ENCODE results near the gene PPY. TPM values are rescaled to one million over a fixed set of nuclear protein-coding genes. Genes with fewer than 3 reads are reported as not detected.
A peak's percentile ranks its signal among the peaks of the same experiment; 100 is the strongest.
"Not testable (repeated sequence)": the region's sequence is repeated elsewhere in the genome, so short reads cannot be mapped to it uniquely, and the experiment has no call there.

Gene PPY
- total RNA-seq, 1 donor from 2014 or later, result not detected

GRCh38 chr17:43931062-43931571 lies 11.2 kb downstream of the PPY start:
- no peak for DNase-seq

- DNase-seq, result no peak
Observed at GRCh38 chr17:43928609-43929008, 13.7 kb downstream of the PPY start.

DNA sequence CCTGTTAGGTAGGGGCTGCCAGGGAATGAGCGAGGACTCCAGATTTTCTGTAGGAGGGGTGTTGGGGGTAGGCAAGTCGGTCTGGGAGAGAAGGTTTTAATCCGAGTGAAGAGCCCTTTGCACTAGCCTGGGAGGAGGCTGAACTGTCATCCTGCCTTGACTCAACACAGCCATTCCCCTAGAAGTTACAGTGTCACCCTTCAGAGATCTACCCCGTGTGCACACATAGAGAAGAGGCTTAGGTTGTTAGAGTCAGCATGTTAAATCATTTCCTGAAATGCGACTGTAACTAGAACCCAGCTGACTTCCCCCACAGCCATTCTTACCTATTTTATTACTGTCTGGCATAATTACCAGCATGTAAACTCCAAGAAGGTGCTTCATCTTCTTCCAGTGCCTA lies 14.3 kb downstream of the PPY start:
- not testable (repeated sequence) for DNase-seq

DNA sequence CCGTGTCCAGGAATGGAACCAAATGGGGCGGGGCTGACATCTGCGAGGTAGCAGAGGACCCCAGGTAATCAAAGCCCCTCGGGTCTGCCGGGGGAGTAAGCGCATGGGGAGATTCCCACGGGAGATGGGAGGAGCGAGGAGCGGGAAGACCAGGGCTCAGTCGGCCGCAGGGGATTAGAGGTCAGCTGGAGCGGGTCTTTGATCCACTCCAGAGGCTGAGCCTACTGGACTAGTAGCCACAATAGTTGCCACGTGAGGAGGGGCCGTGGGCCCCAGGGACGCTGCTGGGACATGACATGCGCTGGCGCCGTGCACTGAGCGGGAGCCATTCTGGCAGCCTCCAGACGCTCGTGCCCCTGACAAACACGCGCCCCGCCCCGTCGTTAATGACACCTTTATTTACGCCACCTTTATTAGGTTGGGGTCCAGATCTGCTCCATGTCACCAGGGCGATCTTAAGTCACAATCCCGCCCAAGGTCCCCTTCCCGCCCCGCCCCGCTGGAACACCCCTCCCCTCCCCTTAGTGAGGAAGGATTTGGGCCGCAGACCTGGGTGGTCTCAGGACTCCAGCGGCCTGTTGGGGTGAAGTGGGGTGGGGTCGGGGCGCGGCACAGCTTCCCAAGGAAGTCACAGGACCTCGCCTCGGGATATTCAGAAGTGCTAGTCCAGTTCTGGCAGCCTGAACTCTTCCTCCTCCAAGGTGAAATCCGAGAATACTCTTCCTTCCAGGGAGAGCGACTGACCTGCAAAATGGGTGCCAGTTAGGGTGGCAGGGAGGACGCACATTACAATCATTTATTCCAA lies 15.0 kb downstream of the PPY start:
- DNase-seq, result no peak

DNA sequence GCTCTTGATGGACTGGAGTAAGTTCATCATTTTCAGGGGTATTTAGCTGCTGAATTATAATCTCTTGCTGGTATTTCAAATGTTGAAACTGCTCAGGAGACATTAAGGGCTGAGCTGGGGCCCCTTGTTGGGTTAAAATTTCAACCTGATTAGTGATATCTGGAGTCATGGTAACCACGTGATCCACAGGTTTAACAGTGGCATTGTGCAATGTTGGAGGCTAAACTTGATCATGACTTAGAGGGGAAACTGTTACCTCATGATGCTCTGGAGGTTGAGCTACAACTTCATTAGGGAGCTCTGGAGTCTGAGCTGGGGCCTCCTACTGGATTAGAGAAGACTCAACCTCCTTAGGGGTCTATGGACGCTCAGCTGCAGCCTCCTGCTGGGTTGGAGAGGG lies 17.7 kb downstream of the PPY start:
- no peak for DNase-seq

DNA sequence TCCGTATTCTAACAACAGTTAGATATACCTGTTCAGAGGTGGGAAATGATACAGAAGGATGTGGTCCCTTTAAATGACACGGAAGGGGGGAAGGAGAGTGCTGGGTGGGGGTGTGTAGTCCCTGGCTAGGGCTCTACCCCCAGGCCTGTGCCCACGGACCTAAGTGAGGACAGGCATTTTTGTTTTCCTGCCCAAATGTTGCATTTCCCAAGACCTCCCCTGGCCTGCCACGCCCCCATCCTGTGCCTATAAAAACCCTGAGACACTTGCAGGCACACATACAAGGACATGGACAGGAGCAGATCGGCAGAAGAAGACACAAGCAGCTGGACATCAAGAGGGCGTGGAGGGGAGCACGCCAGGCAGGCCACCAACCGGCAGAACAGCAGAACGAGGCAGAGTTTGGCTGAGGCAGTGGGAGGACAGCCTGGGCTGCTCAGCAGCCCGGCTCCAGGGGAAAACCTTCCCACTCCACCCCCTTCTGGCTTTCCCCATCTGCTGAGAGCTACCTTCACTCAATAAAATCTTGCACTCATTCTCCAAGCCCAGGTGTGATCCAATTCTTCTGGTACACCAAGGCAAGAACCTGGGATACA lies 21.7 kb downstream of the PPY start:
- DNase-seq, result no peak

DNA sequence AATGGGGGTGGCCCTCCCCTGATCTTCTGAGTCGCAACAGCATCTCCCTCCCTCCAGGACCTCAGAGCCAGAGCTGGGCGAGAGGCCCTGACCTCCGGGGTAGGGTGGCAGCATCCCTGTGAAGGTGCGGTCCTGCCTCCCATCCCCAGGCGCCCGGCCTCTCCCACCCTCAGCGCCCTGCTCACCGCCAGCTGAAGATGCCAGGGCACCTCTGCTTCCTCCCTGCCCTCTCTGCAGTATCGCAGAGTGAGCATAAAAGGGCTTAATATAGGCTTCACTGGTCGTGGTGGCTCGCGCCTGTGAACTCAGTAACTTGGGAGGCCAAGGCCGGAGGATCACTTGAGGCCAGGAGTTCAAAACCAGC lies 24.3 kb downstream of the PPY start:
- DNase-seq, result no peak

DNA sequence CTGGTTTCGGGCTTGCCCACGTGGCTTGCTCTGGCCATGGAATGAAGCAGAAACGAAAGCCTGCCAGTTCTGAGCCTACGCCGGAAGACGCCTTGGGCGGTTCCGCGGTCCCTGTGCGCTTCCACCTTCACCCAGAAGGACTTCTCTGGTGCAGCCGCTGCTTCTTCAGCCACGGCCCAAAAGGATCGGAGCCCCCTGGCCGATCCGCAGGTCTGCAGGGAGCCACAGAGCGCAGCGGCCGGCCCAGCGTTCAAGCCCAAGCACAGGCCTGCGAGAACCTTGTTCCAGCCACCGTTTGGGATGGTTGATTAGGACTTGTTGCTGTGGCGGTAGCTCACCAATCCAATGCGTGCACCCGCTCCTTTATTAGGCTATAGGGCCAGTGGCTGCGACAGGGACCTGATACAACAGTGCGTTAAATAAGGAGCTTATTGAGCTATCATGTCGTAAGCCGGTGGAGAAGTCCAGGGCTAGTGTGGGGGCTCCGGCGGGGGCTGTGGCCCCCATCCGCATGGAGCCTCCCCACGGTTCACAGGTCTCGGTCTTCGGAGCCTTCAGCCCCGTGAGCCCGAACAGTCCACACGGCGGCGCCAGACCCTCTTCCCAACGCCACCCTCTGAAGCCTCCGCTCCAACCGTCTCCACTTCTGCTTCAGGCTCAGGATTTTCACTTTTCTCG lies 24.8 kb downstream of the PPY start:
- peak; percentile 53 for DNase-seq

DNA sequence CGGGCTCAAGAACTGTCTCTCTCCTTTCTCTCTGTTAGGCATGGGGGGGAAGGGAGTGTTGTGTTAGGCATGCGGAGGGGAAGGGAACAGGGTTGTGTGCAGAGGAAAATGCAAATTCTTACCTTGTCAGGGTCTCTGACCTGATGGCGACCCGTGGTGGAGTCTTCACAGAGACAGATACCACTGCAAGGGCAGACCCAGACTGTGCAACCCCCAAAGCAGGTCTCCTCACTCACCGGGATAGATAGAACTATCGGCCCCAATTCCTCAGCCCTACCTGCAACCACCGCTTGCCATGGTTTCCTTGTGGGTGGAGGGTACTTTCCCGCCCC lies 25.3 kb downstream of the PPY start:
- no peak for DNase-seq

- no peak for DNase-seq
Observed at GRCh38 chr17:43916385-43916784, 25.9 kb downstream of the PPY start.

GRCh38 chr17:43915559-43915958 lies 26.7 kb downstream of the PPY start:
- no peak for DNase-seq

DNA sequence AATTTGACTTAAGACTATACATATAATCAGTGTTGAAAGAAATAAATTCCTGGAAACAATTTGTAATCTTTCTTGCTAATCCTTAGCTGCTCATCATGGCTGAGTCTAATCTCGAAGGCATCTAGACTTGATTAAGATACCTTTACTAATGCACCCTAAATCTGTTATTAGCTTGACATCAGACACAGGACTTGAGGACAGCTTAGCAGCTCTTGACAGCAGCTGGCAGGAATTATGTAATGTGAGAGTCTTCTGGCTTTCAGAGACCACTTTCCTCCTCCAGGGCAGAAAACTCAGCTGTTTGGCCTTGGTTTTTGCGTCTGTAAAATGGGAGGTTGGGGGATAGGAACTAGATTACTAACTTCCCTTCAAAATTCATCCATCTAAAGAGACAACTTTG lies 27.8 kb downstream of the PPY start:
- DNase-seq, result peak; percentile 50

DNA sequence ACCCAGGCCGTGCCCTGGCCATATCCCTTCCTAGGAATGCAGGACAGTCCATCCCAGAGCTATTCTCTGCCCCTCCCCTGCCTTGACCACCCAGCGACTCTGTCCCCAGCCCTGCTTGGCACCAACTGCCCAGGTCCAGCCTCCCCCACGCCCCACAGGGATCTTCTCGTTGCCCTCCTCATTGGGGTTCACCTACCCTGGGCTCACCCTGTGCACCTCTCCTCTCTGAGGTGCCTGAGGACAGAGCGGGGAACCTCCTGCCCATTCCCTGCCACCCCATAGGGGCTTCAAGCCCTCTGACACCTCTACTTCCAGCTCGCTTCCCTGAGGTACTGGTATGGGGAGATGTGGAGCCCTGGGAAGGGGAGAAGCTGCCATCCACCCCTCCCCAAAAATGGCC lies 28.7 kb downstream of the PPY start:
- no peak for DNase-seq

GRCh38 chr17:43912635-43913304 lies 29.5 kb downstream of the PPY start:
- DNase-seq, result no peak

DNA sequence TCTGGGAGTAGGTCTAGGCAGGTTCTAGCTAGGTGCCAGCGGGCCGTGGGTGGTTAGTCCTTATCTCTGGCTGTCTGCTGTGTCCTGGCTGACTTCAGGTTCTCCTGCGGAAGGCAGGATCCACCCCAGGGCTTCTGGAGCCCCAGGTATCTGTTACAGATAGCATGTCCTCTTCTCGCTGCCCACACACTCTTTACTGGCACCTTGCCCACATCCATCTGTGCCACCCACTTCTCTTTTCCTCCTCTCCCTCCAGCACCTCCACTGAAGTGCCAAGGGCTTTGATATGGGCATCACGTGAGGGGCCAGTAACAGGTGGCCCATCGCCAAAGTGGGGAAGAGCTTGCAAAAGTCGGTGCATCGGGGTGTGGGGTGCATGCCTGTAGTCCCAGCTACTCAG lies 30.4 kb downstream of the PPY start:
- peak; percentile 22 for DNase-seq

- DNase-seq, result no peak
Observed at GRCh38 chr17:43909537-43910231, 32.6 kb downstream of the PPY start.

DNA sequence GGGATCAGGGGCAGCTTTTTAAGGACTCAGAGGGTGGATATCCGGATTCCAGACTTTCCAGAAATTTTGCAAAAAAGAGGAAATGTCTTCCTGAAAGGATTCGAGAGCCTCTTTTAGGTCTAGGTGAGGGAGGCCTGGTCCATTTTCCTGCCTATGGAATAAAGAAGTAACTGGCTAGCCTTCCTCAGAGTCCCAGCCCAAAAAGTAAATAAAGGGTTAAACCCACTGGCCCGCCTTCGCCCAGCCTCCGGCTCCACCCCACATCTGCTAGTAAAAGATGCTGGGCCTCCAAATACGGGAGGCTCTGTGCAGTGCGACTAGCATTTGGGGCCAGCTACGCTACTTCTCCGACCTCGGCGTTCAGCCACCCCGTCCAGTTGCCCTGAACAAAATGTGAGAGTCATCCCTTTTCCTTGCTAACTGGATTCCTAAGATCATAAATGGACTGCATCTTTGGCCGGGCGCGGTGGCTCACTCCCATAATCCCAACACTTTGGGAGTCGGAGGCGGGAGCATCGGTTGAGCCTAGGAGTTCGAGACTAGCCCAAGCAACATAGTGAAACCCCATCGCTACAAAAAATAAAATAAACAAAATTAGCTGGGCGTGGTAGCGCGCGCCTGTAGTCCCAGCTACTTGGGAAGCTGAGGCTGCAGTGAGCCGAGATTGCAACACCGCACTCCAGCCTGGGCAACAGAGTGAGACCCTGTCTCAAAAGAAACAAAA lies 34.1 kb downstream of the PPY start:
- peak; percentile 90 for DNase-seq

GRCh38 chr17:43907425-43907981 lies 34.8 kb downstream of the PPY start, which contains the start of gene MPP2:
Gene MPP2, minus strand, starts transcription at chr17:43907536. Its CDS starts 3,076 bp downstream, at chr17:43904460.
- DNase-seq, result peak; percentile 93

- DNase-seq, result peak; percentile 39
Observed at GRCh38 chr17:43906951-43907424, 35.3 kb downstream of the PPY start.

DNA sequence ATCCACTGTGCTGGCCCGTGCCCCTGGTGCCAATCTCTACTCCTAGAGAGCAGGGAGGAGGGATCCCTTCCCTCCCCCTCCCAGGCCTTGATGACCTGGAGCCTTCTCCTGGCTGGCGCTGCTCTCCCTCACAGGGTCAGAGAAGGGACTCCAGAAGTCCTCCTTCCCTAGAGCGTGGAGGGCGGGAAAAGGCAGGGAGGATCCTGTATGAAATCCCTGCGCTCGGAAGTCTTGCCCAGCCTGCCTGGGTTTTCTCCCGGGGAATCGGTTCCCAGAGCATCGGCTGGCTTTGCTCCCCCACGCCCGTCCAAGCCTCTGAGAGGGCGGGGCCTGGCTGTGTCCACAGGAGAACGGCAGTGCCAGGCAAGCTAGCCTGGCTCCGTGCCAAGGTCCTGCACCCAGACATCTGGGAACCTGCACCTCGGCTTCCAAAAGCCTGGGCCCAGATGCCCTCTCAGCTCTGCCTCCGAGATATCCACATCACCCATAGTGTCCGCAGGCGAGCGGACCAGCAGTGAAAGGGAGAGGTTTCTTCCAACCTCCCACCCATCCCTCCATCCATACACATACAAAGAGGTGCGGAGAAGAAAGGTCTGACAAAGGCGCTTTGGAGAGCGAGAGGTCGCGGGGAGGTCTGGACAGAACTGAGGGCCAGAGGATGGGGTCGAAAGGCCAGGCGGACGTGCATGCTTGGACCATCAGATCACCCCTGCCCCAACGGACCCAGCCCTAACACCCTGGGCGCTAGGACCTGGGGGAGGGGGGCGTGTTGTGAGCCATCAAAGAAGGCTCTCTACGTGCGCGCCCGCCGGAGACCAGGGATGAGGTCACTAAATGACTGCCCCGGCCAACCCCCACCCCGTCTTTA lies 36.1 kb downstream of the PPY start:
- peak; percentile 87 for DNase-seq

Data from tongue (tissue), 2 donors.